Ovary (tissue), 10 donors: ENCODE data around the gene TRIM16. TPM values are rescaled to one million over a fixed set of nuclear protein-coding genes. Genes with fewer than 3 reads are reported as not detected.
"Not testable (repeated sequence)": the region's sequence is repeated elsewhere in the genome, so short reads cannot be mapped to it uniquely, and the experiment has no call there.

Experiments
- DNase-seq, 5 donors: peaks; one replicate each; pipeline ENCODE4 v3.0.0-alpha.2; 2019 to 2020
- H3K27ac ChIP-seq, 2 donors: fragments of 200-600 bp; one replicate each; pipeline versions ENCODE4 v1.5.1 to v1.8.0; 2019 to 2022
- H3K27me3 ChIP-seq: fragments of 200-600 bp; one replicate; pipeline ENCODE4 v1.8.0; 2022
- H3K36me3 ChIP-seq: fragments of 200-600 bp; sonication (generic); one replicate; pipeline ENCODE4 v1.5.1; 2019
- H3K4me1 ChIP-seq: one replicate; pipeline ENCODE4 v1.8.1; 2013; ENCODE audit warnings: mild to moderate bottlenecking, moderate library complexity; ENCODE audit not compliant: insufficient read depth
- H3K4me3 ChIP-seq: fragments of 200-600 bp; sonication (generic); one replicate; pipeline ENCODE4 v1.5.1; 2017
- H3K9me3 ChIP-seq, 2 donors: fragments of 200-600 bp in 1 of 2; sonication (generic) in 1 of 2; one replicate each; pipeline versions ENCODE4 v1.5.1 to v1.8.1; 2013 to 2019; ENCODE audit warnings: mild to moderate bottlenecking in 1 of 2, moderate library complexity in 1 of 2
- POLR2A ChIP-seq: fragments of 450-650 bp; IDR thresholded peaks from one replicate; pipeline ENCODE4 v1.6.1; 2017; ENCODE audit warnings: antibody characterized with exemption, mild to moderate bottlenecking, moderate library complexity
- WGBS, 3 donors: extraction: QIAGEN DNeasy Blood & Tissue Kit in 1 of 3; methylation state at CpG; one replicate each; pipeline versions ENCODE4 v1.1.5 to v1.1.7; 2013 to 2017; 5-methylcytosine and 5-hydroxymethylcytosine counted together
- intact Hi-C, 4 donors: fragments of 100-400 bp; cut with DNase I; formaldehyde crosslinking; loops; one replicate each; pipeline versions ENCODE4 v1.11.0 to v1.15.1; 2022 to 2023
- long read RNA-seq, 3 donors: library from polyadenylated mRNA in 2 of 3; unstranded in 2 of 3; transcript quantifications; one replicate each; pipeline ENCODE4 v2.0.0 and lab custom pipeline, GENCODE V29; 2021 to 2026
- polyA plus RNA-seq, 2 donors: library from polyadenylated mRNA; stranded (reverse); fragments of 200-250 nt in 1 of 2; fragments of 350-450 nt in 1 of 2; fragmentation: Illumina TruSeq in 1 of 2; extraction: RNeasy Lipid Tissue Mini Kit (QIAGEN cat#74804) in 1 of 2; gene quantifications; one replicate each; pipeline ENCODE4 v1.2.3, GENCODE V29; 2013 to 2014
- total RNA-seq, 7 donors: library from RNA; depleted of rRNA in 2 of 7; stranded (reverse); fragments of >200 nt in 2 of 7; fragmentation: NEBNext Ultra II Directional in 3 of 7; extraction: Animal tissue kit (Norgen Biotek cat#: 25700) in 3 of 7; gene quantifications; one replicate each; pipeline versions ENCODE4 v1.1.0 to v1.2.4, GENCODE V29; 2016 to 2023
- donor health status: DM: no; HTN: no; CAD: no; lungs with moderate emphysema.
- donor health status: DM: no; HTN: no; CAD: no.
- donor health status: Bipolar disorder and iron deficiency.
- donor health status: DM: yes; HTN: yes; CAD: no.
- donor health status: DM: no; HTN: no; CAD: no.
- donor health status: DM: yes; HTN: yes; CAD: no.

Gene TRIM16
- 10 to 100 TPM in 5 of 7 donors, 1 to 10 TPM in 2; 3.8 to 14.0 (median 11.2) TPM for total RNA-seq
- polyA plus RNA-seq = 10 to 100 TPM in 1 of 2 donors, 1 to 10 TPM in 1; 7.4 to 17.2 TPM
- long read RNA-seq, donor 1, partial matches to known transcripts = 13 of 66 reads
- long read RNA-seq, donor 1, other reads (novel, unspliced or antisense) = 52 of 66 reads
- long read RNA-seq, donor 2, partial matches to known transcripts = 0 of 1 reads
- long read RNA-seq, donor 2, other reads (novel, unspliced or antisense) = 0 of 1 reads
- long read RNA-seq, donor 3, partial matches to known transcripts = 10 of 20 reads
- long read RNA-seq, donor 3, other reads (novel, unspliced or antisense) = 10 of 20 reads

GRCh38 chr17:15683824-15684478 is at the start of gene TRIM16:
TRIM16 (minus strand) TSS chr17:15684311; CDS start chr17:15651609, 32,702 bp downstream.
- intact Hi-C loops, H3K27ac ChIP-seq, H3K4me1 ChIP-seq, H3K36me3 ChIP-seq, H3K9me3 ChIP-seq, H3K27me3 ChIP-seq: not testable (repeated sequence)
- peak; percentile 12 for TF ChIP-seq POLR2A
- peak; percentile 71 to 88 (median 80) for DNase-seq
- H3K4me3 ChIP-seq = peak within 1 kb of the TSS; percentile 54
- whole genome bisulfite sequencing, 3 donors = 1% methylated on average over 30 to 35 of the region's 35 CpGs

GRCh38 chr17:15733174-15733789 is 49.2 kb upstream of the TRIM16 start:
- DNase-seq, intact Hi-C loops, H3K36me3 ChIP-seq, H3K27ac ChIP-seq, H3K4me1 ChIP-seq, H3K4me3 ChIP-seq, H3K27me3 ChIP-seq, H3K9me3 ChIP-seq: not testable (repeated sequence)
- WGBS, 3 donors = 68 to 87% (median 84%) methylated on average over 7 to 8 of the region's 10 CpGs

- H3K9me3 ChIP-seq, H3K4me3 ChIP-seq, DNase-seq, H3K27me3 ChIP-seq, intact Hi-C loops, H3K4me1 ChIP-seq, H3K36me3 ChIP-seq, H3K27ac ChIP-seq: not testable (repeated sequence)
- WGBS, 3 donors = 79 to 91% (median 80%) methylated on average over 2 to 9 of the region's 10 CpGs
These were observed 47.8 kb upstream of the TRIM16 start, which contains the start of gene TBC1D26 for GRCh38 chr17:15731900-15732299. TBC1D26 (plus strand) TSS chr17:15732283; CDS start chr17:15735349, 3,066 bp downstream.

- H3K9me3 ChIP-seq, intact Hi-C loops, H3K4me1 ChIP-seq, H3K4me3 ChIP-seq, H3K27ac ChIP-seq, H3K27me3 ChIP-seq, H3K36me3 ChIP-seq, DNase-seq: not testable (repeated sequence)
- WGBS, 3 donors = 69 to 82% (median 82%) methylated on average over 11 to 14 of the region's 14 CpGs
These were observed 46.4 kb upstream of the TRIM16 start for GRCh38 chr17:15730535-15730934.

GRCh38 chr17:15716601-15717563 is 32.8 kb upstream of the TRIM16 start:
- H3K4me3 ChIP-seq, intact Hi-C loops, H3K36me3 ChIP-seq, H3K4me1 ChIP-seq, DNase-seq, H3K9me3 ChIP-seq, H3K27ac ChIP-seq, H3K27me3 ChIP-seq: not testable (repeated sequence)
- WGBS, 3 donors = 96 to 97% (median 96%) methylated on average over 11 of the region's 11 CpGs

GRCh38 chr17:15708879-15709278 is 24.8 kb upstream of the TRIM16 start:
- WGBS, 3 donors = 65 to 99% (median 99%) methylated on average over 3 of the region's 3 CpGs
- intact Hi-C loops, H3K36me3 ChIP-seq, H3K4me3 ChIP-seq, DNase-seq, H3K4me1 ChIP-seq, H3K27ac ChIP-seq, H3K9me3 ChIP-seq, H3K27me3 ChIP-seq: not testable (repeated sequence)

- H3K36me3 ChIP-seq, intact Hi-C loops, H3K9me3 ChIP-seq, H3K4me1 ChIP-seq, H3K27me3 ChIP-seq, H3K4me3 ChIP-seq, H3K27ac ChIP-seq, DNase-seq: not testable (repeated sequence)
- 98% methylated on average over 32 of the region's 32 CpGs for WGBS, 3 donors
These were observed 20.7 kb upstream of the TRIM16 start for GRCh38 chr17:15704813-15705212.

- H3K4me3 ChIP-seq, H3K36me3 ChIP-seq, H3K27me3 ChIP-seq, H3K4me1 ChIP-seq, intact Hi-C loops, H3K9me3 ChIP-seq, DNase-seq, H3K27ac ChIP-seq: not testable (repeated sequence)
- 94 to 97% (median 95%) methylated on average over 15 to 25 of the region's 33 CpGs for WGBS, 3 donors
These were observed 20.1 kb upstream of the TRIM16 start for GRCh38 chr17:15704239-15704638.

- H3K4me1 ChIP-seq, H3K36me3 ChIP-seq, H3K27me3 ChIP-seq, H3K9me3 ChIP-seq, intact Hi-C loops, DNase-seq: not testable (repeated sequence)
- peak overlapping the region in 1 of 2 donors; percentile 26 for H3K27ac ChIP-seq
- 0% methylated on average over 13 of the region's 21 CpGs; no CpG with 5 or more reads in 2 of the 3 donors for WGBS, 3 donors
- peak overlapping the region; percentile 58 for H3K4me3 ChIP-seq
These were observed 15.8 kb upstream of the TRIM16 start for GRCh38 chr17:15699937-15700336.
